ENCODE data around the gene UNC5B. TPM values are rescaled to one million over a fixed set of nuclear protein-coding genes. Genes with fewer than 3 reads are reported as not detected.
A peak's percentile ranks its signal among the peaks of the same experiment; 100 is the strongest.
"Not testable (repeated sequence)": the region's sequence is repeated elsewhere in the genome, so short reads cannot be mapped to it uniquely, and the experiment has no call there.

Gene UNC5B
- total RNA-seq, 1 experiment from 2014 or later: 0.34 TPM

DNA sequence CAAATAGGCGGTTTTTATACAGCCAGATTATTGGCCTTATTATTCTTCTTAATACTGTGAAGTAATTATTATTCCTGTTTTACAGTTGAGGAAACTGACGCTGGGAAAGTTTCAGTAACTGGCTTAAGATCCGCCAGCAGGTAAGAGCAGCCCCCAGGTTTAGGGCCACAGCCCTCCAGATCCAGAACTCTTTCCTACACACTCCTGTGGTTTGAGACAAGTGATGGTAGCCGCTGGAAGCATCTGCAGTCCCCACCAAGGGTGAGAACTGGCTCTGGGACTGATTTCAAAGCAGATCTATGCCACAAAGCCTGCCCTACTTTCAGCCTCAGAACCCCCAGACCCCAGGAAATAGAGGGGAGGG lies 3.0 kb upstream of the UNC5B start:
- DNase-seq (ENCODE audit: low read depth): no peak

DNA sequence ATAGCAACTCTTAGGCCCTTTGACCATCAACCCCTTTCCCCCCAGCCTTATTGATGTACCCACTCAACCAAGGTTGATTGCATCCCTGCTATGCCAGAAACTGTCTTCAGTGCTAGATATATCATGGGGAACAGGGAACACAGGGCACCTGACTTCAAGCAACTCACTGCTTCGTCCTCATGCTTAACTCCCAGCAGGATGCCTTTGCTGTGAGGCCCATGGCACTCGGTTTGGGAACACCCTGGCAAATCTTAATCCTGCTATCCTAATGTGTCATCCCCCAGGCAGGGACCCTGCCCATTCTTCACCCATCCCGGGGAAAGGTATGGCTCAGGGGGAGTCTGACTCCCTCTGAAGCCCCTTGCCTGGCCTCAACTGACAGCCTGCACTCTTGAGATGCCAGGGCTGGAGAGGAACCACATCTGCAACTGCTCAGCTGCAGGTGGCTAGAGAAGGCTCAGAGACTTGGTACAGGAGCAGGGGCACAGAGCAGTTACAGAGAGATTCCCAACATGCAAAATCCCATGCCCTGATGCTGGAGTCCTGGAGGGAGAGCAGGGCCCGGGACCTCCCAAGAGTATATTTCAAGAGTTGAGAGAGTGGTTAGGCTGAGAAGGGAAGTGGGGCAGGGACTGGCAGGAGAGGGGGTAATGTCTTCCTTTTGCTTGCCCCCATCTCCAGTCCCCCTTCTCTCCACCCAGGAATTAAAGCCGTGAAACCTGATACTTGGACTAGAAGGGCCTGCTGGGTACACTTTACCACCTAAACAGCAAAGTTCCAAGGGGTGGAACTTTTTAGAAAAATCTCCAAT lies 2.4 kb upstream of the UNC5B start:
- DNase-seq (ENCODE audit: low read depth): no peak

DNA sequence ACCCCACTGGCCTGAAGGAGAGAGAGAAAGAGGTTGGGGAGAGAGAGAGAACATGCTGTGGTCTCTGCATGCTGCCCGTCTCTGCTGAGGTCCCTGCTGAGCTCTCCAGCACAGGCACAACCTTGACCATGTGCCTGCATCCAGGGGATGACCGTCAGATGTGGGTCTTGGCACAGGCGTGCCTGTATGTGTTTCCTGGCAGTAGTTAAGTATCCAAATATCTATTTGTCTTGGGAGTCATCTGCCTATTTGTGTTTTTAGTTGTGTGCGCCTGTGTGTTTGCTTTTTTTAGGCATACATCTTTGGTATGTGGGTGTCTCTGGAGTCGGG lies 1.9 kb upstream of the UNC5B start:
- DNase-seq (ENCODE audit: low read depth): no peak

DNA sequence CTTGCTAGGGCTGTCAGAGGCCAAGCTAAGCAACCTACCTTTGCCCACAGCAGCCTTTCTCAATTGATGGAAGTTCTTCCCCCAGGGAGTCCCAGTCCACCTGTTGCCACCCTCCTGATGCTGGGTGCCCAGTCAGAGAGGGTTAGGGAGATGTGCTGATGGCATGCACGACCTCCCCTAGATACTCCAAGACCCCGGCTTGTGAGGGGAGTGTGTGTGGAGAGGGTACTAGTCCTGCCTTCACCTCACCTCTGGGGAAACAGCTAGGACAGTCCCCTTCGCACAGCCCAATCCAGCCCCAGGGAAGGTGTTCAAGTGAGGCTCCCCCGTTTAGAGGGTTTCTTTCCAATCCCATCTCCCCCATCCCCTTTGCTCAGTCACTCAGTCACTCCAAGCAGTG lies 1.3 kb upstream of the UNC5B start:
- no peak for DNase-seq (ENCODE audit: low read depth)

DNA sequence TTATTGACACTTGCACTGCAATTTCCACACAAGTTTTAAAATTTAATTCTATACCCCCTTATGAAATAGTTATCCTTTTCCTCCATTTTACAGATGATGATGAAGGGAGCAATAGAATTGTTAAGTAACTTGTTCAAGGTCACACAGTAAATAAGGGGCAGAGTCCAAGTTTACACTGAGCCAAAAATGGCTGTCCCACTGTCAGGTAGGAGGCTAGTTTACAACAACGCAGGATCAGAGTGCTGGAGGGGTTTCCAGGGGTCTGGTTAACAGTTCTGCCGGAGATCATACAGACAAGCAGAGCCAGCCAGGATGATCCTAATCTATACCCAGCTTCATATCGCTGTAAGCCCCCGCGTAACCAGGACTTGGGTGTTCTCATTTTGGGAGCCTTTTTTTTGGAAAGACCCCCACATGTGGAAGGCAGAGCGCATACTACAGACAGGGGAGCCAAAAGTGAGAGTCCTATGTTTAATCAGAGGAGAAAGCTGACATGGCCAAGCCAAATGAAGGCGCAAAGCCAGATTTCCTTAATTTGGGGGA lies 524 bp upstream of the UNC5B start:
- no peak for DNase-seq (ENCODE audit: low read depth)

DNA sequence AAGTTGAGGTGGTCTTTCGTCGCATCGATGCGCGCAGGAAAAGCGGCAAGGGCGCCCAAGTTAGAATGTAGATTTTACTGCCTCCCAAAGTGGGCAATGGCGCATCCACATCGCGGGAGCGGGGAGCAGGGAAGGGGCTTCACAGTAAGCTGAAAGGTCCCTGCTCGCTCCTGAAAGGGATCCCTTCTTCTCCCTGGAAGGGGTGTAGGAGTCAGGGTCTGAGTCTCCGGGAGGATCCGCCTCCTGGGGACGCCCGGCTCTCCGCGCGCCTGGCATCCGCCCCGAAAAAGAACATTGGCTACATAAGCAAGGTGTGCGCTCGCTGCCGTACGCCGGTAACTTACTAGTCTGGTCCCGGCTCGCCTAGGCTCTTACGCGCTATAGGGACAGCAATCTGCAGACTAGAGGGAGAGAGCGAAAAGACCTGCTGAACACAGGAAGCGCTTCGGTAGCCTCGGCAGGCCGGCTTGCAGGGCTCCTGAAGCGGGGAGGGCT lies 804 bp downstream of the UNC5B start:
- peak; percentile 20 for DNase-seq (ENCODE audit: low read depth)

DNA sequence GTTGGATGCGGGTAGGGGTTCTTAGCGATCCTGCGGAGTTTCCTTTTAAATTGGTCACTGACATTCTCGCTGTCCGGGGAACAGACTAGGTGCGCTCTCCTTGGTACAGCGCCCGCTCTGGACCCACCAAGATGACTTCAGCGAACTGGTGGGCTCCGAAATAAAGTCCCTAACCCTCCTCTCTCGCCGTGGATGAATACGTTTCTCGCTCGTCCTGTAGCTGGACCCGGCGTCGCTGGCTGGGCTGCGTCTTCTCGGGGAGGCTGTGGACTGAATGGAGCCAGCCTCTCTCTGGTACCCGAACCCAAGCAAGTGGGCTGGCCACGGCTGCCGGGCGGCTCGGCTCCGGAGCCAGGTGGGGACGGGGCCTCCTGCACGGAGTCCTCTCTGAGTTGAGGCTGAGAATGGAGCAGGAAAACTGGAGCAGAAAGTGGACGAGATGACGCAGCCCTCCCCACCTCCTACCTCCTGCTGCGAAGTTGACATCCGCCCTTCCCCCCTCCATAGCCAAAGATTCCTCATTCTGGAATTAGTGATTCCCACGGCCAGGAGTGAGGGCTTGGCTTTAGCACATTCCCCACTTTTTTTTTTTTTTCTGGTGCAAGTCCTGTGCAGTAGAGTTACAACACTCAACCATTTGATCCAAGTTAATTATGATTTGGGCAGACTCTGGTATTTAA lies 1.5 kb downstream of the UNC5B start:
- peak; percentile 11 for DNase-seq (ENCODE audit: low read depth)

DNA sequence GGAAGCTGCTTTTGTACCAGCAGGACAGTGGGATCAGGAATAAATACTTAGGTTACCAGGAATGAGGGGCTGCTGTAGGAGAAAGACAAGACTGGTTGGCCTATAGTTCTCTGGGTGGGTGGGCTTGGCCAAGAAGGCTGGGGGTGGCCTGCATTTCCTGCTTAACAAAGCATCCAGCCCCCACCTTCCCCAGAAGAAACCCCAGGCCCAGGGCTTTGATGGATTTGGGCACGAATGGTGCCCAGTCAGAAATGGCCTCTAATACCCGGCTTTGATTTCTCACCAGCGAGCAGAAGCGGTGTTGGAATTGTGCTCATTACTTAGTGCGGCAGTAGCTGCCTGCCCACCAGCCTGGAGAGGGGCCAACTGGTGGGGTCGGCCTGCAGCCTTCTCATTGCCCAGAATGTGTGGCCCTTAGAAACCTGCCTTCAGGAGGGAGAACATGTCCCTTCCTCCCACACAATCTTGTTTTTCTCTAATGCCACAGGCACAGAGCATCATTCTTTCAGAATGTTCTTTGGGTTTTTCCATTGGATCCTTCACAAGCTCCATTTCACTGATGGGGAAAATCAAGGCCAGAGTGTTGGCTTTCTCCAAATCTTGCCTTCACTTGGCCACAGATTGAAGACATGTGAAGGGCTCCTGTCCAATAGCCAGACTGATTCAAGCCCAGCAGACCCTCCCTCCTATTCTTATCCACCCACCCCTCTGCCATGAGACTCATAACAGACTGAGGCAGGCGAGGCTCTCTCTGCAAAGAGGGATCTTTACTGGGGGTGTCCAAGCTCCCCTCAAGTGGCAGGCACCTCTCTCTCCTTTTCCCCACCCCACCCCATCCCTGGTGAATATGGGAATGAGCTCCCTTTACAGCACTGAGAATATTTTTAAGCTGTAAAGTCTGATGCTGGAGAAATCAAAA lies 2.5 kb downstream of the UNC5B start:
- DNase-seq (ENCODE audit: low read depth): no peak

DNA sequence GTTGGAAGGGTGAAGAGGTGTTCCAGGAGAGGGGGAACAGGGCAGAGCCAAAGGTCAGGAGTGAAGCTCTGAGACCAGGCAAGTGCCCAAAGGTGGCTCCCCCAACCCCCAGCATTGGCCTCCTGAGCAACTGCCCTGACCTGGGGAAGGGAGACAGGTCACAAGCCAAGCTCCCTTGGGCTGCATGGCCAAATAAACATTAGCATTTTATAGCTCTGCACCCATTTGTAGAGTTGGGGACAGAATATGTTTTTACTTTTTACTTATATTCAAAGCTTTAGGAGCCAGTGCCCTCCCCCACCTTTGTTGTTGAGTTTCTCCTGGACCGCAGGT lies 4.0 kb downstream of the UNC5B start:
- no peak for DNase-seq (ENCODE audit: low read depth)

DNA sequence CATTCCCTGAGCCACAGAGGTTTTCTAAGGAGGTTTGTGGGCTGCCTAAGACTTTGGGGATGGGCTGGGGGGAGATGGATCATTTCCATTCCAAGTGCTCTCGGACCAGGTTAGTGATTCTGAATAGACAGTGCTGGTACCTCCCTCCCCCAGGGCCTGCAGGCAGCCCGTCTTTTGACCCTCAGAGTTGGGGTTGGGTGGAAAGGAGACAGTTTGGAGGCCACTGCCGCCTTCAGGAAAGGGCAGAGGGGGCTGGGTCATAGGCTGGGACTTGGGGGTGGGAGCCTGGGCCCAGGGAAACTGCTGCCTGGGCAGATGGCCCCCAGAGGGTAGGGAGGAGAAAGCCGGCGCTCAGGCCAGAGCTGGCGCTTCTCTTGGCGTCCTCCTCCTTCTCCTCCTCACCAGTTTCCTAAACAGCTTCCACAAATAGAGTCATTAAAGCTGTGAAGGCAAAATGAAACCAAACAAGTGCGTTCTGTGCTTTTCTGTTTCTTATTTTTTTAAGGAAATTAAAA lies 4.4 kb downstream of the UNC5B start:
- no peak for DNase-seq (ENCODE audit: low read depth)

DNA sequence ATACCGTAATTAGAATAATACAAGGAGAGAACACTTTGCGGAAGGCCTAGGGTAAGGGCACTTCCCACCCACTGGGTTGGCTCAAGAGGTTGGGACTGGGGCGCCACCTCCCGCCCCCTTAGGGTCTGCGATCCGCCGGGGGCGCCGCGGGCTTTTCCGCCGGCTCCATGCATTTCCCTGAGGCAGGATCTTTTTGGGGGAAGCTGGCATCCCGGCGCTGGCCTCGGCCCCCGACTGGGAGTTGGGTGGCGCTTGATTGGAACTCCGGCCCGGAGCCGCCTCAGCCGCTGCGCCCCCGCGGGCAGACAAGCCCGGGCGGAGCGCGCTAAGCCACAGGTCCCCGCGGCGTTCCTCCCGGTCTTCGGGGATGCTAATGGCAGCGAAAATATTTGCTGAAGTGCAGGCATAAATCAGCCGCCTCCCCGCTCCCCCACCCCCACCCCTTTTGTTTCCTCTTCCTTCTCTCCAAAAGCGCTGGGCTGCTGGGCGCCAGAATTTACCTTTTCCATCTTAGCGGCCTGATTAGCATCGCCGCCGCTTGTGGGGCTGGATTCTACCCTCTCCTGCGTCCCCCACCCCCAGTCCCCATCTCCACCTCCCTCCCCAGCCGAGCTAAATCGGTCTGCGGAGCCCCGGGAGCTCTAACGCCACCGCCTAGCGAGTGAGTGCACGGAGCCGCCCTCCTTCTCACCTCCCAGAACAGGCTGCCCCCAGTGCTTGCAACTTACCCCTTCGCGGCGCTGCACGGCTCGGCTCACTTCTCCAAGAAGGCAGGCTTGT lies 5.1 kb downstream of the UNC5B start:
- DNase-seq (ENCODE audit: low read depth): no peak

DNA sequence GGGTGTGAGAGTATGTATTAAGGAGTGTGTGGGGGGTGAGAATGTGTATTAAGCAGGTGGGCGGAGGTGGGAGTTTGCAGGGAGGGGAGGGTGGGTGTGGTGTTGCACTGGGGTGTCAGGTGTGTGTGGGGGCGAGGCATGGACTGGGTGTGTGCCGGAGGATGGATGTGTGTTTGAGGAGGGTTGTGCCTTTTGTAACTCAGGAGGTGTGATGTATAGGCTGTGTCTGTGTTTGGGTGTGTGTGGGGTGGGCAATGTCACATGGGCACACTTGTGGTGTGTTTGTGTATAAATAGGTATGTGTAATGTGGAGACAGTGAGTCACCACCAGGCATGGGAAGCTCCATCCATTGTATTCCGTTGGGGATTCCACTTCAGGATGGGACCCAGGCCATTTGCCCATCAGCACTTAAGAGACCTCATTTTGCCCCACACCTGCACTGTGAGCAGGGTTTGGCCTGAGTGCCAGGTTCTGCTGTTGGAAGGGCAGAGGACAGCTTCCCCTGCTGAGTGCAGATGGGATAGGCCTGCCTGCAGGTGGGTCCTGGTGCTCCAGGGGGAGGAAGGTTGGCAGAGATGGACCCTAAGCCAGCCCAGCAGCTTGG lies 5.8 kb downstream of the UNC5B start:
- DNase-seq (ENCODE audit: low read depth): peak; percentile 13

DNA sequence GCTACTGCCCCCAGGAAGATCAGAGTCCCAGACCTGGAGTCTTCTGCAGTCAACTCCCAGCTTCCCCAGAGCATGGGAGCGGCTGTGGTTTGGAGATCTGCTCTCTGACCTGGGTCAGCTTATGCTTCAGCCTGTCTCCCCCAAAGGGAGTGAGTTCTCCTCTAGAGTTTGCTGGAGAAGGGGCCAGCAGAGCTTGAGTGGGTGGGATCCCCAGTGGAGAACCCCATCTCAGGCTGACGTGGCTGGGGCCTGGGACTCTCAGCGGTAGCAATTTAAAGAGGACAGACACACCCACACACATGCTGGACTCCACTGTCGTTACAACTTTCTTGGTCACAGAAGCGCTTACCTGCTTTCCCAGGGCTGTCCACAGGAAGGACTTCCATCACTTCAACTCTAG lies 6.3 kb downstream of the UNC5B start:
- DNase-seq (ENCODE audit: low read depth): no peak

DNA sequence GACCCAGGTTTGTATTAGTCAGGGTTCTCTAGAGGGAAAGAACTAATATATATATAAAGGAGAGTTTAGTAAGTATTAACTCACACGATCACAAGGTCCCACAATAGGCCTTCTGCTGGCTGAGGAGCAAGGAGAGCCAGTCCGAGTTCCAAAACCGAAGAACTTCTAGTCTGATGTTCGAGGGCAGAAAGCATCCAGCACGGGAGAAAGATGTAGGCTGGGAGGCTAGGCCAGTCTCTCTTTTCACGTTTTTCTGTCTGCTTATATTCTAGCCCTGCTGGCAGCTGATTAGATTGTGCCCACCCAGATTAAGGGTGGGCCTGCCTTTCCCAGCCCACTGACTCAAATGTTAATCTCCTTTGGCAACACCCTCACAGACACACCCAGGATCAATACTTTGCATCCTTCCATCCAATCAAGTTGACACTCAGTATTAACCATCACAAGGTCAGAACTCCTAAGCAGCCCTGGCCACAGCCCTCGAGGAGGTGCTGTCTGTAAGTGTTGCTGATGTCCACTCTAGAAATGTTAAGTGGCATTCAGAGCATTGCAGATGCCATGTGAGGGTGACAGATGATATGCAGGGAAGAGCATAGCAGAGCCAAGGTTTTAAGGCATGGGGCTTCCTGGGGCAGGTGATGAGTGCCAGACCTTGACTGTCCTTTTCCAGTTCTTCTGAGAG lies 7.0 kb downstream of the UNC5B start:
- DNase-seq (ENCODE audit: low read depth): not testable (repeated sequence)

DNA sequence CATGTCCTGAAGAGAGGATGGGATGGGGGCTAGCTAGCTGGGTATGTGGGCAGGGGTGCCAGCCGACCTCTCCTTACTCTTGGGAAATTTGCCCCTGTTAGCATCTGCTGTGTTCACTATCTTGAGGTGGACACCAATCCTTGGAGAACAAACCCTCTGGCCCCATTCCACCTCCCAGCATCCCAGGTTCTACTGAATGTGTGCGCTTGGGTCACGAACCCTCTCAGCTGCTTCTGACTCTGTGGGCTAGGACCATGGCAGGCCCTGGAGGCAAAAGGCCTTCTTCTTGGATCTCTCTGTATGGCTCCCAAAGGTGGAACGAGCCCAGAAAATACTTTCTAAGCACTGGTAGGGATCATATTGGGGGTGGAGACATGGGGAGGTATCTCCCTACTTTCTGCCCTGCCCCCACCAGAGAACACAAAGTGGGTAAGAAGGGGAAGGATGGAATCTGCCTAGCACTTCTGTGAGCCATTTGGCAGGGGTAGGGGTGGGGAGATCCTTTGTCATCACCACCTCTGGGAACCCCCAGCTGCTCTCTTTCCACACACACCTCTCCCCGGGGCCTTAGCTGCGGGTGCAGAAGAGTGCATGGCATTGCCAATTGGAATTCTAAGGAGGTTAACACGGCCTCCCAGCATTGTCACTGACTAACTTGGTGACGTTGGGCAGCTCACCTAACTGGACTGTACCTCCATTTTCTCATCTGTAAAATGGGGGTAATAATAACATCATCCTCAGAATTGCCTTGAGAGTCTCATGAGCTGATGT lies 7.7 kb downstream of the UNC5B start:
- no peak for DNase-seq (ENCODE audit: low read depth)

DNA sequence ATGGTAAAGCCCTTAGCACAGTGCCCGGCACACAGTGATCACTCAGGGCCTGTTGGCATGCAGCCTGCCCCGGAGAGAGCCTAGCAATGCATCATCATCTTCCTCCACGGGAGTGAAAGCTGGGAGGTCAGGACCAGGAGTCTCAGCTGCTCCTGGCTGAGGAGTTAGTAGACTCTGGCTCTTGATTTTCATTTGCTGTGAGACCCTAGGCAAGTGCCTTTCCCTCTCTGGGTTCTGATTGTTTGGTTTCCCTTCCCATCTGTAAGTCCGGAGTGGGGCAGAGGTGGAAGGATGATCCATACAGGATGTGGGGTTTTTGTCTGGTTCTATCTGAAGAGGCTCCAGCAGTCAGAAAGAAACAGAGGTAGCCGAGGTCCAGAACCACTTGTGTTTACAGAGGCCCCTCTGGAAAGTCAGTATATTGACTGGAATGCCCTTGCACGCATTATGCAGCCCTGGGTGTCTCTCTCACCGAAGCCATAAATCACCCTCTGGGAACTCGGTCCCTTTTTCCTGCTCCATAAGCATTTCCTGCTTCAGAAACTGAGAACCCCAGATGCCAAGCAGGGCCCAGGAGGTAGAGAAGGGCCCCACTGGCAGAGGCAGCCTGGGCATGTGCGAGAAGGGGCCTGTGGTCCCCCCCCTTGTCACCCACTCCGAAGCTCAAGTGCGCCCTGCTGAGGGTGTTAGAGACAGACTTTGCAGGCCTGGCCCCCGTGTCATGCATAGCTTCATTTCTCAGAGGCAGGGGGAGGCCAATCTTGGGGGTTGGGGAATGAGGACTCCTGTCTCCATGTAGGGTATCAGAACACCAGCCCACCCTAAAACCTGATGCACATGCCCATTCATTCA lies 8.5 kb downstream of the UNC5B start:
- DNase-seq (ENCODE audit: low read depth): no peak

DNA sequence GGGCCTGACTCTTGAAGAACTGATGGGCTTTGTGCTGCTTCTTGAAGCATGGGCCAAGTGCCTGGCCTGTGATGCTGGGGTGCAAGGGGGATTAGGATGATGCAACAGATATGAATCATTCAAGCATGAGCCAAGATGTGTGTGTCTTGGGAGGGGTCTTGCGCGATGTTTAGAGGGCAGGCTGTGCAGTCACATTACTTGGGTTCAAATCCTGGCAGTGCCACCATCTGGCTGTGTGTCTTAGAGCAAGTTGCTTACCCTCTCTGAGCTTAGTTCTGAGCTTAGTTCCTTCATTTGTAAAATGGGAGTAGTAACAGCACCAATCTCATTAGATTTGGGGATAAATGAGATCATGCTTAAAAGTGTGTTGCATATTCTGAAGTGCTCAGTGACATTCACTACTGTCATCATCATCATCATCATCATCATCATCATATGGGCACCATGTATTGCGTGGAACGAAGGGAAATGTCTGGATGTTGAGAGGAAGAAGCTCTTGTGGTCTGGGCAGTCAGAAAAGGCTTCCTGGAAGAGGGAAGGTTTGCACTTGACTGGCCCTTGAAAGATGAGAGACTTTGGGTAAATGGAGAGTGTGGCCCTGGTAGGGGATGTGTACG lies 9.3 kb downstream of the UNC5B start:
- DNase-seq (ENCODE audit: low read depth): no peak
